ENCODE measurements around the gene PIP4K2A.

The PIP4K2A gene

DNA sequence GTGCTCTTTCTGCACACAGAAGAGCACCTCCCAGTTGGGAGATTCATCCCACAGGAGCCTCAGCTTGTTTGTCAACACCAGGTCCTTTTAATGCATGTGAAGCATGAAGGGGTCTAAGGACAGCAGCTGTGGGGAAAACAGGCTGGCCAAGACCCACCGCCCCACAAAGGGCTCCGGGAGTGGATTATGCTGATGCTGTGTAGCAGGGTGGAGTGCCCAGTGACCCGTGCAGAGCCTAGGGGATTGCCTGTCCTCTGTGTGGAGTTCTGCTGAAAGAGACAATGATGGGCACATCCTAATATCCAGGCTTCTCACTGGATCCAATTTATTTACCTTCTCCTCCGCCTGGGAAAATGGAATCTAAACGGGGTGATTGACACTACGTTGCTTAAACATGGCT is 74.0 kb downstream of the PIP4K2A start:
- H3K4me3 ChIP-seq (ENCODE audit: low read depth, low read length), result no peak overlapping the region
- H2AFZ ChIP-seq (ENCODE audit: low read length, unreplicated experiment), result no peak overlapping the region
- no peaks in the 10 kb centered on the region for H3K36me3 ChIP-seq (ENCODE audit: insufficient read depth, low read length)
- H3K27me3 ChIP-seq (ENCODE audit: insufficient read depth, low read length), result no peaks in the 10 kb centered on the region
- H3K4me1 ChIP-seq (ENCODE audit: control insufficient read depth, insufficient read depth, low read length, unreplicated experiment), result no peaks in the 10 kb centered on the region
- H3K79me2 ChIP-seq (ENCODE audit: control insufficient read depth, insufficient read depth, low read length, unreplicated experiment), result peaks cover 30% of the 10 kb centered on the region
- H3K27ac ChIP-seq (ENCODE audit: low read depth, low read length), result no peak overlapping the region

DNA sequence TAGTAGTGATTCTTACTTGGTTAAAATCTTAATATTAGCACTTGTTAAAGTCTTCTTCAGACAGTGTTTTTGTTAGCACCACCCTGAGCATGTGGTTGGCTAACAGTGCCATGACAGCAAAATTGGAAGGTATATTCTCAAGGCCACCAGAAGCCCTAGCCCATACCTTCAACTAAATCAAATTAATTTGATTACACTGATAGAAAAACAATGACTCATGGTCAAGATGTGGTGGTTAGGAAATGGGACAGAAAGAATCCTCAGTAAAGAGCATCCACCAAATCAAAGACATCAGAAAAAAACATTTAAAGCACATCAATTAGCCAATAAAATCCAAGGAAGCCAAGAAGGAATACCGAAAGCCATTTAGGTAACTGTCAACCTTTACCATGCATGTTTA is 75.5 kb downstream of the PIP4K2A start:
- Histone ChIP-seq H3K36me3 (ENCODE audit: insufficient read depth, low read length) (no peaks in the 10 kb centered on the region), H3K79me2 (ENCODE audit: control insufficient read depth, insufficient read depth, low read length, unreplicated experiment) (peaks cover 25% of the 10 kb centered on the region), H3K4me1 (ENCODE audit: control insufficient read depth, insufficient read depth, low read length, unreplicated experiment) (no peaks in the 10 kb centered on the region), H3K27ac (ENCODE audit: low read depth, low read length) (no peak overlapping the region), H2AFZ (ENCODE audit: low read length, unreplicated experiment) (no peak overlapping the region), H3K27me3 (ENCODE audit: insufficient read depth, low read length) (no peaks in the 10 kb centered on the region), H3K4me3 (ENCODE audit: low read depth, low read length) (no peak overlapping the region)

DNA sequence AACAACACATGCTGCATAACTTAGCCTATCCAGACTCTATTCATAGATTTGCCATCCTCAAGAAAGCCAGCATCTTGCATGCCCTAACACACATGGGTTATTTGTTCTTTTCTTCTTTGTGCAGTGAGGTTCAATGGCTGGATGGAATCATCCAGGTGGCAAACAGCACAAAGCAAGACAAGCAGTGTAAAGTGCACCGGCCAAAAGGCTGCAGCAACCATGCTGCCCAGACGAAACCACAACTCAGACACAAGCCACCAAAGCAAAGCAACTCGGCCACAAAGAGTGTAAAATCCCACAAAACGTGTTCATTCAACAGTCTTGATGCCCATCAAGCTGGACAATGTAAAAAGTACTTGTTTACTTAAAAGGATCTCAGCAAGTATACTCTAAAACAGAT is 76.9 kb downstream of the PIP4K2A start:
- Histone ChIP-seq H3K79me2 (ENCODE audit: control insufficient read depth, insufficient read depth, low read length, unreplicated experiment) (peaks cover 22% of the 10 kb centered on the region), H3K4me1 (ENCODE audit: control insufficient read depth, insufficient read depth, low read length, unreplicated experiment) (no peaks in the 10 kb centered on the region), H3K27ac (ENCODE audit: low read depth, low read length) (no peak overlapping the region)

DNA sequence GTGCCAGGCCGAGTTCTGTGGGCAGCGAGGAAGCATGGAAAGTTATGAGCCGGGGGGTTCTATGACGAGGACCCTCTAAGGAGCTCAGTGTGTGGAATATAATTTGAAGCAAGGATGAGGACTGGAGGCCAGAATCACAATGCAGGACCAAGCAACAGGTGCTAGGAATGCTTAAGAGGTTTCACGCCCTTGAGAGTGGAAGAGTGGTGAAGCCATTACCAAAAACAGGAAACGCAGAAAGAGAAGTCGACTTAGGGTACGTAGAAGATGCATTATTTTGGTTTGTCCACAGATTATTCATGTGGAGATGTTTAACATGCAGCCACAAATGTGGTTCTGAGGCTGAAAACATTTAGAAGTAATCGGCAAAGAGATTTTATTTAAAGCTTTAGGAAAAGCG is 78.7 kb downstream of the PIP4K2A start:
- Histone ChIP-seq H3K27ac (ENCODE audit: low read depth, low read length) (no peak overlapping the region), H3K79me2 (ENCODE audit: control insufficient read depth, insufficient read depth, low read length, unreplicated experiment) (peaks cover 27% of the 10 kb centered on the region), H3K27me3 (ENCODE audit: insufficient read depth, low read length) (no peaks in the 10 kb centered on the region), H3K4me3 (ENCODE audit: low read depth, low read length) (no peak overlapping the region), H2AFZ (ENCODE audit: low read length, unreplicated experiment) (no peak overlapping the region), H3K4me1 (ENCODE audit: control insufficient read depth, insufficient read depth, low read length, unreplicated experiment) (peaks cover 7% of the 10 kb centered on the region), H3K36me3 (ENCODE audit: insufficient read depth, low read length) (no peaks in the 10 kb centered on the region)

More for the DNA sequence above, 76.9 kb downstream of the PIP4K2A start:
- Histone ChIP-seq H3K27me3 (ENCODE audit: insufficient read depth, low read length) (no peaks in the 10 kb centered on the region), H3K36me3 (ENCODE audit: insufficient read depth, low read length) (no peaks in the 10 kb centered on the region), H3K4me3 (ENCODE audit: low read depth, low read length) (no peak overlapping the region), H2AFZ (ENCODE audit: low read length, unreplicated experiment) (no peak overlapping the region)

DNA sequence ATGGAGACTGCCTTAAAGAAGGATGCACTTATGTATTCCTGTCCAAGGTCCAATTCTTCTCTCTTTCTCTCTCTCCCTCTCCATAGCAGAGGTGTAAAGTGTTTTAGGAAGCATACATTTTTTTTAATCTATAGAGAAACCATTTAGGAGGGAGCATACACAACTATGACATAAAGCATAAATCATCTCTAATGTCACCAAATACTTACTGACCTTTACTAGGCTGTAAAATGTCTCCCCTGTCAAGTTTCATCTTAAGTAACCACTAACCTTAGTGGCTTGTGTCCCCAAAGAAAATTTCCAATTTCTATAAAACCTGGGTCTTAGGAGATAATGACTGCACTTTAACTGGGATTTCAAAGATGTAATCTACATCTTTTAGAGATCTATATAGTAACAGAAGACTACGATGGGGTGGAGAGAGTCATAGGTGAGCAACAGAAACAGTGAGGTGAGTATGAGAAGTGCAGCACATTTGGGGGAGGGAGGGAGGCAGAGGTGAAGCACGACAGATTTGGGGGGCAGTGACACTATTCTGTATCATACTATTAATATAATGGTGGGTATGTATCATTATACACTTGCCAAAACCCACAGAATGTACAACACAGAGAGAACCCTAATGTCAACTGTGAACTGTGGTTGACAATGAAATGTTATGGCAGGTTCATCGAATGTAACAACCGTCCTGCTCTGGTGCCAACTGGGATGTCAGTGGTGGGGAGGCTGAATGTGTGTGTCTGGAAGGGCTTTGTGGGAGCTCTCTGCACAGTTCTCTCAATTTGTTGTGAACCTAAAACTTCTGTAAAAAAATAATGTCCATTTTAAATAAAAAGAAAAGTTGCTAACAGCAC is 79.5 kb downstream of the PIP4K2A start:
- H3K4me1 ChIP-seq (ENCODE audit: control insufficient read depth, insufficient read depth, low read length, unreplicated experiment), result peaks cover 15% of the 10 kb centered on the region
- H2AFZ ChIP-seq (ENCODE audit: low read length, unreplicated experiment), result no peak overlapping the region
- H3K27me3 ChIP-seq (ENCODE audit: insufficient read depth, low read length), result no peaks in the 10 kb centered on the region
- H3K27ac ChIP-seq (ENCODE audit: low read depth, low read length), result no peak overlapping the region
- H3K4me3 ChIP-seq (ENCODE audit: low read depth, low read length), result no peak overlapping the region
- peaks cover 28% of the 10 kb centered on the region for H3K79me2 ChIP-seq (ENCODE audit: control insufficient read depth, insufficient read depth, low read length, unreplicated experiment)
- no peaks in the 10 kb centered on the region for H3K36me3 ChIP-seq (ENCODE audit: insufficient read depth, low read length)

DNA sequence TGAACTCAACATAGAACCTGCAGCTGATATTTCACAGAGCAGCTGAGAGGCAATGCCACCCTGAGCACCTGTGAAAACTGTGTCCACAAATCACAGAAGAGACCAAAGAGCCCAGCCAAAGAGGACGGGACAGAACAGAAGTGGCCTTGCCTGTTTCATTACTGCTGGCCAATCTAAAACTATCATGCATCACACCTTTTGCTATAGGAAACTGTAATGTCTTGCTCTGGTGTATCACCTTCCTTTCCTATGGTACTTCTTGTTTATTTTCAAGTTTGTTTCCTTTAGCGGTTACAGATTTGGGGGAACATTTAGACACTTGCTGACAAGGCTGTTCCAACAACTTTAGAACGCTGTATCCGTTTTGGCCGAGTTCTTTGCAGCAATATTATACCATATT is 80.3 kb downstream of the PIP4K2A start:
- H3K79me2 ChIP-seq (ENCODE audit: control insufficient read depth, insufficient read depth, low read length, unreplicated experiment), result peaks cover 28% of the 10 kb centered on the region
- H3K4me1 ChIP-seq (ENCODE audit: control insufficient read depth, insufficient read depth, low read length, unreplicated experiment), result peaks cover 21% of the 10 kb centered on the region
- no peaks in the 10 kb centered on the region for H3K27me3 ChIP-seq (ENCODE audit: insufficient read depth, low read length)
- no peak overlapping the region for H3K4me3 ChIP-seq (ENCODE audit: low read depth, low read length)
- H2AFZ ChIP-seq (ENCODE audit: low read length, unreplicated experiment), result no peak overlapping the region
- H3K27ac ChIP-seq (ENCODE audit: low read depth, low read length), result no peak overlapping the region
- H3K36me3 ChIP-seq (ENCODE audit: insufficient read depth, low read length), result no peaks in the 10 kb centered on the region

DNA sequence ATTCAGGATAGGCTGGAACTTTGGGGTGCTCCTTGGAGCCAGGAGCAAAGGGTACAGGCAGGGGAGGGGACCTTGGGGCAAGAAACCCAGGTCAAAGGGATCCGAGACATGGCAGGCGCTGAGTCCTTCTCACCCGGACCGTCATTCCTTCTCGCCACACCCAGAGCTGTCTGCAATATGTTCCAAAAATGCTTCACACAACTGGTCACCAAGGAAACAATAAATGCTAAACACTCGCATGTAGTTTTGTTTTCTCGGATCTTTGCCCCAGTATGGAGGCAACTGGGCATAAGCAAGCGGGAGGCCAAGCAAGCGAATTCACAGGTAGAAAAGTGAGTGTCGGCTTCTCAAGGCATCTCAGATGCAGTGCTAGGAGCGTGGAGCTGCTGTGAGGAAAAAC is 80.8 kb downstream of the PIP4K2A start:
- Histone ChIP-seq H2AFZ (ENCODE audit: low read length, unreplicated experiment) (no peak overlapping the region), H3K4me1 (ENCODE audit: control insufficient read depth, insufficient read depth, low read length, unreplicated experiment) (peaks cover 26% of the 10 kb centered on the region), H3K4me3 (ENCODE audit: low read depth, low read length) (no peak overlapping the region), H3K36me3 (ENCODE audit: insufficient read depth, low read length) (no peaks in the 10 kb centered on the region), H3K27ac (ENCODE audit: low read depth, low read length) (no peak overlapping the region), H3K27me3 (ENCODE audit: insufficient read depth, low read length) (no peaks in the 10 kb centered on the region), H3K79me2 (ENCODE audit: control insufficient read depth, insufficient read depth, low read length, unreplicated experiment) (peaks cover 34% of the 10 kb centered on the region)

DNA sequence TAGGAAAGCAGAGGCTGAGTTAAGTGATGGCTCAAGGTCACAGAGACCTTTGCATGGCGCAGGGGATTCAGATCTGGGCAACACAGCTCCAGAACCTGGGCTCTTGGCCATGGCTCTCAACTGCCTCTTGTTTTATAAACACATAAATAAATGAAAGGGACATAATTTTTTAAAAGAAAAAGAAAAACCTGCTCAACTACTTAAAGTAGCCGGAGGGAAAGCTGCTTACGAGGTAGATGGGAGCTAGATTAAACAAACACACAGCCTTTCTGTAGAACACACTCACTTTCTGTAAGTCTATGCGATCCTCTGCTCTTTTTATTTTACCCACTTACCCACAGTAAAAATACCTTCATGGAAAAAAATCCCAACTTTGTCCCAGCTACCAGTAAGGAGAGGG is 81.3 kb downstream of the PIP4K2A start:
- H3K27ac ChIP-seq (ENCODE audit: low read depth, low read length), result no peak overlapping the region
- H3K79me2 ChIP-seq (ENCODE audit: control insufficient read depth, insufficient read depth, low read length, unreplicated experiment), result peaks cover 38% of the 10 kb centered on the region

DNA sequence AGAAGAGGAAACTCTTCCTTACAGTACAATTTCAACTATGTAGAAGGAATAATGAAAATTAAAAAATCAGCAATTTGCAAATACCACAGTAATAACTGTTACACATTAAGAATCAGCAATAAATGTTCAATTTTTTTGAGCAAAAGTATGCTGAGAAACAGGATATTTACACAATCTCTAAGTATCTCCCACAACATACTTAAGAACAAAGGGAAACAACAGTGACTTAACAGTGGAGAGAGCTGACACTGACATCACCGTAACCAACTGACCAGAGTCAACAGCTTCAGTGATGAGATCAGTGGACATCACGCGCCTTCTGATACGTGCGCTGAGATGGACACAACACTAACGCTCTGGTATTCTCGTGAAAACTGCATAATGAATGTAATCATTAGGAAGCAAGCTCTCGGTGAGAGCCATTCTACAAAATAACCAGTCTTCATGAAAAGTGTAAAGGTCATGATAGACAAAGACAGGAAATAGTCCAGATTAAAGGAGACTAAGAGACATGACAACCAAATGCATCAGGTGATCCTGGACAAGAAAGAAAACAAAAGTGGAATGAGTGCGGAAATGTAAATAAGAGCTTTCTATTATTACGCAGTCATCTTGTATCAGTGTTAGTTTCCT is 82.6 kb downstream of the PIP4K2A start:
- H3K4me3 ChIP-seq (ENCODE audit: low read depth, low read length), result no peak overlapping the region
- peak overlapping the region; percentile 16; the same call in 1 of the 2 replicates for H3K27ac ChIP-seq (ENCODE audit: low read depth, low read length)
- no peak overlapping the region for H2AFZ ChIP-seq (ENCODE audit: low read length, unreplicated experiment)
- H3K4me1 ChIP-seq (ENCODE audit: control insufficient read depth, insufficient read depth, low read length, unreplicated experiment), result peaks cover 40% of the 10 kb centered on the region
- no peaks in the 10 kb centered on the region for H3K27me3 ChIP-seq (ENCODE audit: insufficient read depth, low read length)
- H3K79me2 ChIP-seq (ENCODE audit: control insufficient read depth, insufficient read depth, low read length, unreplicated experiment), result peaks cover 39% of the 10 kb centered on the region
- H3K36me3 ChIP-seq (ENCODE audit: insufficient read depth, low read length), result no peaks in the 10 kb centered on the region

More for the DNA sequence above, 81.3 kb downstream of the PIP4K2A start:
- Histone ChIP-seq H3K4me1 (ENCODE audit: control insufficient read depth, insufficient read depth, low read length, unreplicated experiment) (peaks cover 30% of the 10 kb centered on the region), H3K36me3 (ENCODE audit: insufficient read depth, low read length) (no peaks in the 10 kb centered on the region), H3K27me3 (ENCODE audit: insufficient read depth, low read length) (no peaks in the 10 kb centered on the region), H3K4me3 (ENCODE audit: low read depth, low read length) (no peak overlapping the region), H2AFZ (ENCODE audit: low read length, unreplicated experiment) (no peak overlapping the region)

DNA sequence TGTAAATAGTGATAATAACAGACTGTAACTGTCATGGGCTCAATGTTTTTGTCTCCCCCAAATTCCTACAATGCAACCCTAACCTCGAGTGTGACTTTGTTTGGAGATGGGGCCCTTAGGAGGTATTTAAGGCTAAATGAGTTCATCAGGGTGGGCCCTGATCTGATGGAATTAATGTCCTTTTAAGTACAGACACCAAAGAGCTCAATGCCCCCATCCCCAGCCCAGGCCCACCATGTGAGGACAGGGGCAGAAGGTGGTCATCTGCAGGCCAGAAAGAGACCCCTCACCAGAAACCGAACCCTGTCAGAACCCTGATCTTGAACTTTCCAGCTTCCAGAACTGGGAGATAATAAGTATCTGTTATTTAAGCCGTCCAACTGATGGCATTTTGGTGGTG is 83.2 kb downstream of the PIP4K2A start:
- Histone ChIP-seq H3K79me2 (ENCODE audit: control insufficient read depth, insufficient read depth, low read length, unreplicated experiment) (peaks cover 38% of the 10 kb centered on the region), H3K36me3 (ENCODE audit: insufficient read depth, low read length) (no peaks in the 10 kb centered on the region), H2AFZ (ENCODE audit: low read length, unreplicated experiment) (no peak overlapping the region), H3K4me1 (ENCODE audit: control insufficient read depth, insufficient read depth, low read length, unreplicated experiment) (peaks cover 46% of the 10 kb centered on the region), H3K27me3 (ENCODE audit: insufficient read depth, low read length) (no peaks in the 10 kb centered on the region), H3K4me3 (ENCODE audit: low read depth, low read length) (no peak overlapping the region), H3K27ac (ENCODE audit: low read depth, low read length) (peak overlapping the region; percentile 16; the same call in 1 of the 2 replicates)

All from ACC112 (cell line).